HEK293 (cell line): Measurements from ENCODE around the gene MRTFA.

ENCODE experiments used
- CTCF ChIP-seq: fragments of 450-650 bp; formaldehyde crosslinking; IDR thresholded peaks from 2 replicates; pipeline ENCODE4 v1.5.1; 2016; ENCODE audit warnings: missing biosample characterization, missing genetic modification characterization
- ELK4 ChIP-seq: IDR thresholded peaks from 2 replicates; pipeline ENCODE4 v1.6.1; 2011; ENCODE audit warnings: mild to moderate bottlenecking, low read depth, low read length, borderline replicate concordance
- PATZ1 ChIP-seq: fragments of 450-650 bp; formaldehyde crosslinking; IDR thresholded peaks from 2 replicates; pipeline ENCODE4 v1.5.1; 2016; ENCODE audit warnings: missing biosample characterization, missing genetic modification characterization
- YY1 ChIP-seq: fragments of 450-650 bp; formaldehyde crosslinking; IDR thresholded peaks from 2 replicates; pipeline ENCODE4 v1.5.1; 2018; ENCODE audit warnings: missing biosample characterization, missing genetic modification characterization
- ZNF202 ChIP-seq: fragments of 450-650 bp; formaldehyde crosslinking; IDR thresholded peaks from 2 replicates; pipeline ENCODE4 v1.5.1; 2016; ENCODE audit warnings: missing biosample characterization, missing genetic modification characterization, borderline replicate concordance
- ZNF311 ChIP-seq: fragments of 450-650 bp; formaldehyde crosslinking; IDR thresholded peaks from 2 replicates; pipeline ENCODE4 v1.5.1; 2017; ENCODE audit warnings: missing biosample characterization, missing genetic modification characterization, borderline replicate concordance
- ZNF571 ChIP-seq: fragments of 450-650 bp; formaldehyde crosslinking; IDR thresholded peaks from 2 replicates; pipeline ENCODE4 v1.5.0; 2017; ENCODE audit warnings: missing biosample characterization, missing genetic modification characterization
- ZNF768 ChIP-seq: fragments of 450-650 bp; formaldehyde crosslinking; IDR thresholded peaks from 2 replicates; pipeline ENCODE4 v1.5.1; 2018; ENCODE audit warnings: missing biosample characterization, mild to moderate bottlenecking, missing genetic modification characterization

- no peak for TF ChIP-seq CTCF
- no peak for TF ChIP-seq ZNF571 (tag by site-specific recombination)
- TF ChIP-seq ELK4, result no peak
- TF ChIP-seq YY1 (tag by site-specific recombination), result no peak
- no peak for TF ChIP-seq PATZ1 (tag by site-specific recombination)
- no peak for TF ChIP-seq ZNF311 (tag by site-specific recombination)
- no peak for TF ChIP-seq ZNF768
- no peak for TF ChIP-seq ZNF202
These were observed 118.9 kb downstream of the MRTFA start for GRCh38 chr22:40517631-40518030.
